ENCODE data around the gene UBFD1.

DNA sequence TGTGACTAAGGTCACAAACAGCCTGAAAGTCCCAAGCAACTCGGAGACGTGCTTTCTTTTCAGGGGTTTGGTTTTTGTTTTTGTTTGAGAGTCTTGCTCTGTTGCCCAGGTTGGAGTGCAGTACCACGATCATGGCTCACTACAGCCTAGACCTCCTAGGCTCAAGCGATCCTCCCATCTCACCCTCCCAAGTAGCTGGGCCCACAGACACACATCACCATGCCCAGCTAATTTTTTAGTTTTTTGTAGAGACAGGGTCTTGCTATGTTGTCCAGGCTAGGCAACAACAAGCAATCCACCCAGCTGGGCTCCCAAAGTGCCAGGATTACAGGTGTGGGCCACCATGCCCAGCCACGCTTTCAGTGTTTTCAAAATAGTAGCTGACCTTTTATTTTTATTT, 27.5 kb upstream of the UBFD1 start:
- TF ChIP-seq CTCF (conservative IDR thresholded peaks at IDR 0.05) (no peak), EZH2 (IDR thresholded peaks at IDR 0.05; ENCODE audit: low read depth) (no peak)

Data from PC-9 (cell line).